GM12875 (cell line): ENCODE results near the gene ADAMTS6.

Experiments
- H3K4me3 ChIP-seq: one replicate; pipeline ENCODE4 v1.5.1; 2011; ENCODE audit warnings: low read depth, low read length, control low read depth
- CTCF ChIP-seq: IDR thresholded peaks from 2 replicates; pipeline ENCODE4 v1.5.1; 2011; ENCODE audit warnings: low read depth, mild to moderate bottlenecking, control low read depth, inconsistent platforms, low read length, moderate library complexity, borderline replicate concordance; ENCODE audit not compliant: insufficient read depth

ADAMTS6 gene

GRCh38 chr5:65137631-65138030 lies 344.1 kb downstream of the ADAMTS6 start:
- H3K4me3 ChIP-seq, result no peak overlapping the region
- TF ChIP-seq CTCF, result no peak

- no peak overlapping the region for H3K4me3 ChIP-seq
- no peak for TF ChIP-seq CTCF
Observed at GRCh38 chr5:65133477-65134110, 348.1 kb downstream of the ADAMTS6 start.

- no peak overlapping the region for H3K4me3 ChIP-seq
- TF ChIP-seq CTCF, result no peak
Observed at GRCh38 chr5:65132386-65132785, 349.3 kb downstream of the ADAMTS6 start.

- no peak for TF ChIP-seq CTCF
- no peak overlapping the region for H3K4me3 ChIP-seq
Observed at GRCh38 chr5:65128226-65128625, 353.5 kb downstream of the ADAMTS6 start.

GRCh38 chr5:65127161-65127901 lies 354.4 kb downstream of the ADAMTS6 start:
- TF ChIP-seq CTCF, result no peak
- no peak overlapping the region for H3K4me3 ChIP-seq

GRCh38 chr5:65126542-65127069 lies 355.1 kb downstream of the ADAMTS6 start:
- H3K4me3 ChIP-seq, result no peak overlapping the region
- no peak for TF ChIP-seq CTCF
